Panc1 (cell line): Measurements from ENCODE around the gene SH2D1A. TPM values are rescaled to one million over a fixed set of nuclear protein-coding genes. Genes with fewer than 3 reads are reported as not detected.

Experiments
- ATAC-seq: fragments of 200-7000 bp; cut with Tn5 transposase; 2 replicates; pipeline ENCODE4 v1.9.1; 2020; ENCODE audit warnings: mild to moderate bottlenecking, moderate library complexity
- BruUV-seq: library from RNA; stranded (reverse); fragments of 400-500 nt; replicated peaks from 2 replicates; lab custom pipeline; 2021; lab: Mats Ljungman, UMichigan
- CTCF ChIA-PET: fragments of 300-600 bp; sonication (Branson Sonifier 250); formaldehyde crosslinking; loops from one replicate; lab custom pipeline; 2022; ENCODE audit warnings: antibody characterized with exemption; lab: Charles Lee
- POLR2A ChIA-PET: fragments of 300-600 bp; sonication (Branson Sonifier 250); formaldehyde crosslinking; loops from one replicate; lab custom pipeline; 2022; ENCODE audit warnings: antibody characterized with exemption; lab: Charles Lee
- DNase-seq: peaks from one replicate; pipeline ENCODE4 v3.0.0-alpha.2; 2010; ENCODE audit warnings: low read depth, low spot score
- H3K27ac ChIP-seq: 2 replicates; pipeline ENCODE4 v1.5.1; 2011; ENCODE audit warnings: mild to moderate bottlenecking, low read length, inconsistent platforms
- H3K27me3 ChIP-seq: fragments of 200-500 bp; sonication (Bioruptor generic); 2 replicates; pipeline ENCODE4 v1.6.0; 2014; ENCODE audit warnings: low read length, inconsistent platforms; ENCODE audit not compliant: control insufficient read depth, insufficient read depth
- H3K36me3 ChIP-seq: fragments of 200-500 bp; sonication (Bioruptor generic); 2 replicates; pipeline ENCODE4 v1.5.1; 2014; ENCODE audit warnings: inconsistent platforms, mild to moderate bottlenecking, low read length, moderate library complexity; ENCODE audit not compliant: control insufficient read depth, insufficient read depth
- H3K4me1 ChIP-seq: 2 replicates; pipeline ENCODE4 v1.5.1; 2011; ENCODE audit warnings: inconsistent platforms, mild to moderate bottlenecking, low read length, moderate library complexity; ENCODE audit not compliant: control insufficient read depth, insufficient read depth
- H3K4me3 ChIP-seq, 2 experiments: 2 replicates each; pipeline ENCODE4 v1.5.1; 2011 to 2012; ENCODE audit warnings: low read depth in 2 of 2, low read length in 2 of 2, mild to moderate bottlenecking in 2 of 2, inconsistent platforms in 1 of 2, moderate library complexity in 1 of 2
- H3K9me3 ChIP-seq: fragments of 200-500 bp; sonication (Bioruptor generic); 2 replicates; pipeline ENCODE4 v1.5.1; 2014; ENCODE audit warnings: low read depth, mild to moderate bottlenecking, inconsistent platforms, low read length, moderate library complexity; ENCODE audit not compliant: control insufficient read depth, insufficient read depth
- CTCF ChIP-seq: fragments of 450-650 bp; IDR thresholded peaks from 2 replicates; pipeline ENCODE4 v1.5.1; 2017; ENCODE audit warnings: mild to moderate bottlenecking
- POLR2AphosphoS5 ChIP-seq: IDR thresholded peaks from 2 replicates; pipeline ENCODE4 v1.6.1; 2012; ENCODE audit warnings: mild to moderate bottlenecking, low read depth, low read length, moderate library complexity
- REST ChIP-seq, 2 experiments: IDR thresholded peaks; 2 replicates each; pipeline ENCODE4 v1.6.1; 2011 to 2012; ENCODE audit warnings: low read depth in 2 of 2, control low read depth in 1 of 2, low read length in 1 of 2, mild to moderate bottlenecking in 1 of 2, moderate library complexity in 1 of 2; ENCODE audit not compliant: insufficient read depth in 1 of 2
- SIN3A ChIP-seq: IDR thresholded peaks from 2 replicates; pipeline ENCODE4 v1.6.1; 2012; ENCODE audit warnings: low read depth, mild to moderate bottlenecking, low read length, moderate library complexity, borderline replicate concordance; ENCODE audit not compliant: insufficient read depth
- TCF7L2 ChIP-seq: IDR thresholded peaks from 2 replicates; pipeline ENCODE4 v1.6.1; 2011; ENCODE audit warnings: mild to moderate bottlenecking, low read depth, low read length, inconsistent platforms
- in situ Hi-C: cut with HindIII; loops from 2 replicates; pipeline ENCODE4 v1.10.0; 2016; ENCODE audit warnings: low sequenced_read_pairs, low pct_unique_long_range_greater_than_20kb
- intact Hi-C: fragments of 100-400 bp; cut with micrococcal nuclease; formaldehyde crosslinking; loops from one replicate; pipeline ENCODE4 v1.10.0; 2022; ENCODE audit not compliant: unreplicated experiment
- total RNA-seq: library from RNA; stranded (reverse); gene quantifications from one replicate; pipeline ENCODE4 v1.2.1, GENCODE V29; 2021; ENCODE audit not compliant: unreplicated experiment

SH2D1A gene
- total RNA-seq, 1 experiment from 2014 or later = 0.21 TPM

- in situ Hi-C loops = no loop called here
- H3K4me3 ChIP-seq = no peak overlapping the region
- no peak overlapping the region for H3K27ac ChIP-seq
- ATAC-seq (no peak), DNase-seq (no peak)
- intact Hi-C loops = no loop called here
- ChIA-PET CTCF (no interaction called here), POLR2A (no interaction called here)
- no TSS peak for BruUV-seq
- H3K36me3 ChIP-seq = no peaks in the 10 kb centered on the region
- TF ChIP-seq REST (IDR thresholded peaks at IDR 0.05; ENCODE audit: insufficient read depth in 1 of 2, low read depth in 2 of 2, low read length in 1 of 2) (no peak), SIN3A (no peak), CTCF (no peak), TCF7L2 (no peak), POLR2AphosphoS5 (no peak)
- no peaks in the 10 kb centered on the region for H3K27me3 ChIP-seq
- H3K4me1 ChIP-seq = no peaks in the 10 kb centered on the region
- H3K9me3 ChIP-seq = no peaks in the 10 kb centered on the region
These were observed 15.7 kb downstream of the SH2D1A start for GRCh38 chrX:124362072-124362471.

GRCh38 chrX:124362761-124363160, 16.4 kb downstream of the SH2D1A start:
- H3K9me3 ChIP-seq = no peaks in the 10 kb centered on the region
- H3K27me3 ChIP-seq = no peaks in the 10 kb centered on the region
- ATAC-seq (no peak), DNase-seq (no peak)
- in situ Hi-C loops (no loop called here), intact Hi-C loops (no loop called here)
- no TSS peak for BruUV-seq
- H3K36me3 ChIP-seq = no peaks in the 10 kb centered on the region
- no peak overlapping the region for H3K27ac ChIP-seq
- no peak overlapping the region for H3K4me3 ChIP-seq
- POLR2A ChIA-PET = no interaction called here
- CTCF ChIA-PET = no interaction called here
- TF ChIP-seq TCF7L2 (no peak), CTCF (no peak)
- H3K4me1 ChIP-seq = no peaks in the 10 kb centered on the region

GRCh38 chrX:124369722-124370121, 23.4 kb downstream of the SH2D1A start:
- BruUV-seq = no TSS peak
- H3K27me3 ChIP-seq = no peaks in the 10 kb centered on the region
- ATAC-seq (no peak), DNase-seq (no peak)
- intact Hi-C loops = no loop called here
- in situ Hi-C loops = no loop called here
- no peak overlapping the region for H3K27ac ChIP-seq
- H3K36me3 ChIP-seq = no peaks in the 10 kb centered on the region
- no peak for TF ChIP-seq REST (IDR thresholded peaks at IDR 0.05; ENCODE audit: insufficient read depth in 1 of 2, low read depth in 2 of 2, low read length in 1 of 2)
- TF ChIP-seq POLR2AphosphoS5 = no peak
- TF ChIP-seq SIN3A = no peak
- TF ChIP-seq TCF7L2 = no peak
- TF ChIP-seq CTCF = no peak
- POLR2A ChIA-PET = no interaction called here
- H3K4me1 ChIP-seq = no peaks in the 10 kb centered on the region
- no peaks in the 10 kb centered on the region for H3K9me3 ChIP-seq
- H3K4me3 ChIP-seq = no peak overlapping the region
- CTCF ChIA-PET = no interaction called here
